Rectal smooth muscle tissue (tissue), 1 donor: Measurements from ENCODE around the gene DDX3X.
"Not testable (repeated sequence)": the region's sequence is repeated elsewhere in the genome, so short reads cannot be mapped to it uniquely, and the experiment has no call there.

Source experiments
- H3K27ac ChIP-seq: one replicate; pipeline ENCODE4 v1.7.0; 2013; ENCODE audit warnings: low read depth, low read length, inconsistent platforms
- H3K27me3 ChIP-seq: one replicate; pipeline ENCODE4 v1.7.0; 2013; ENCODE audit warnings: low read length; ENCODE audit not compliant: control insufficient read depth, insufficient read depth
- H3K36me3 ChIP-seq: one replicate; pipeline ENCODE4 v1.7.0; 2013; ENCODE audit warnings: low read length; ENCODE audit not compliant: control insufficient read depth, insufficient read depth
- H3K4me1 ChIP-seq: one replicate; pipeline ENCODE4 v1.7.0; 2013; ENCODE audit warnings: low read length; ENCODE audit not compliant: control insufficient read depth, insufficient read depth
- H3K4me3 ChIP-seq: one replicate; pipeline ENCODE4 v1.7.0; 2013; ENCODE audit warnings: low read length
- H3K9ac ChIP-seq: one replicate; pipeline ENCODE4 v1.7.0; 2013; ENCODE audit warnings: low read length

DDX3X gene

DNA sequence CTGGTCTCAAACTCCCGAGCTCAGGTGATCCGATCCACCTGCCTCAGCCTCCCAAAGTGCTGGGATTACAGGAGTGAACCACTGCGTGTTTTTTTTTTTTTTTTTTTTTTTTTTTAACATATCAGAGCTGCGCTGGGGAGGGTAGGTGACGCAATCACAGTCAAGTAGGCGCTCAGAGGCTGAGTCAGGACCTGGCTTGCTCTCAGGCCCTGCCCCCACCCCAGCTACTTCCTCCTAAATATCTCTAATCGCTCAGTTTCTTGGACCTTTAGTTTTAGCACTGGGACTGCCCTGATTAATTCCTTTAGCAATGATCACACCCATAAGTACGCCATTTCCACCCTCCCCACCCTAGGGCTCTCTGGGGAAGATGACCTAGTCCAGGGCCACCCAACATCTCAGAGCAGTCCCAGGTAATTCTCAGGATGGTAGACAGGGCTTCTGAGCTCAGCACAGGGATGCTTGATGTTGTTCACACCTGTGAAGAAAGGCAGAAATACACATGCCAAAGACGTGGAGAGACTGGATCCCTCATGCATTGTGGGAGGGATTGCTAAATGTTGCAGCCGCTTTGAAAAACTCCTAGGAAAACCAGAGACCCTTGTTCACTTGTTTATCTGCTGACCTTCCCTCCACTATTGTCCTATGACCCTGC, 50.2 kb downstream of the DDX3X start:
- Histone ChIP-seq H3K36me3 (no peaks in the 10 kb centered on the region), H3K27me3 (no peaks in the 10 kb centered on the region), H3K4me3 (no peak overlapping the region), H3K4me1 (no peaks in the 10 kb centered on the region), H3K9ac (no peak overlapping the region), H3K27ac (no peak overlapping the region)

DNA sequence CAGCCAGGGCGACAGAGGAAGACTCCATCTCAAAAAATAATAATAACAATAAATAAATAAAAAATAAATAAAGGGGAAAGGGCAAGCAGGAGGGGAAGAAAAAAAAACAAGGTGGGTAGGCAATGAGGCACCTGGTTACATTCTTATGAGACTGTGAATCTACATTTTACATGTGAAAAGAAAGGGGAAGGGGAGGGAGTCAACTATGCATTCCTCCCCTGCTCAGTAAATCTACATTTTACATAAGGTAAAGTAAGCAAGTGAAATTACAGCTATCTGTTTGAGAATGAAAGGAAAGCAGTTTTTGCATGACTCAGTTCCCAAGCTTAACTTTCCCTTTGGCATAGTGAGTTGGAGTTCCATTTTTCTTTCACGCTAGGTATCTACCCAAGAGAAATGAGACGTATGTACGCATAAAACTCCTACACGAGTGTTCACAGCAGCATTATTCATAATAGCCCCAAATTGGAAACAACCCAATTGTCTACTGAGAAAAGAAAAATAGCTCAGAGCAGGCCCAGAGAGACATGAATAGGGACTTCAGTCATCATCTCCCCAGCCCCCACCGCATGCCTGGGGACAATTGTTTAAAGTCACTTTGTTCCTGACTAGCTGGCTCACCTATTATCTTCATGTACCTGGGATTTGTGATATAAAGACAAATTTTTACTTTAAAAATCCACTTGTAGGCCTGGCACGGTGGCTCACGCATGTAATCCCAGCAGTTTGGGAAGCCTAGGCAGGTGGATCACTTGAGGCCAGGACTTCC, 52.4 kb downstream of the DDX3X start:
- no peak overlapping the region for H3K9ac ChIP-seq
- H3K27me3 ChIP-seq = peaks cover 2% of the 10 kb centered on the region
- no peak overlapping the region for H3K4me3 ChIP-seq
- H3K4me1 ChIP-seq = no peaks in the 10 kb centered on the region
- H3K27ac ChIP-seq = no peak overlapping the region
- no peaks in the 10 kb centered on the region for H3K36me3 ChIP-seq

DNA sequence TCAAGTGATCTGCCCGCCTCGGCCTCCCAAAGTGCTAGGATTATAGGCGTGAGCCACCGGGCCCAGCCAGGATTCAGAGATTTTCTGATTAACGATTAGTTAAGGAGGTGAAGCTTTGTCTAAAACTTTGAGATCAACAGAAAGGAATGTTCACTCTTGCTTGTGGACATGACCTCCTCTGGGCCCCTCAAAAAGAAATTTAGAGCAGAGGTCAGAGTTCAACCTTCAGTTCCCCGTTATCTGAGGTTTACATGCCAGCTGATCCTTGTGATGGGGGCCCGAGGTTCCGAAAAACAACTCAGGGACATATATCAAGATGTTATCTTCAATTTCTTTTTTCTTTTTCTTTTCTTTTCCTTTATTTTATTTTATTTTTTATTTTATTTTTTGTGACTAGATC, 54.6 kb downstream of the DDX3X start:
- H3K36me3 ChIP-seq = no peaks in the 10 kb centered on the region
- no peak overlapping the region for H3K4me3 ChIP-seq
- no peak overlapping the region for H3K9ac ChIP-seq
- H3K27ac ChIP-seq = no peak overlapping the region
- peaks cover 2% of the 10 kb centered on the region for H3K27me3 ChIP-seq
- no peaks in the 10 kb centered on the region for H3K4me1 ChIP-seq

- no peaks in the 10 kb centered on the region for H3K4me1 ChIP-seq
- peaks cover 2% of the 10 kb centered on the region for H3K27me3 ChIP-seq
- no peak overlapping the region for H3K4me3 ChIP-seq
- H3K9ac ChIP-seq = no peak overlapping the region
- H3K36me3 ChIP-seq = no peaks in the 10 kb centered on the region
- H3K27ac ChIP-seq = no peak overlapping the region
Measured at GRCh38 chrX:41389311-41389888, 55.4 kb downstream of the DDX3X start.

- H3K27ac ChIP-seq, H3K4me3 ChIP-seq, H3K9ac ChIP-seq, H3K4me1 ChIP-seq, H3K36me3 ChIP-seq, H3K27me3 ChIP-seq: not testable (repeated sequence)
Measured at GRCh38 chrX:41390576-41390975, 56.6 kb downstream of the DDX3X start.

GRCh38 chrX:41391606-41392005, 57.6 kb downstream of the DDX3X start:
- Histone ChIP-seq H3K27me3 (peaks cover 2% of the 10 kb centered on the region), H3K36me3 (no peaks in the 10 kb centered on the region), H3K4me3 (no peak overlapping the region), H3K9ac (no peak overlapping the region), H3K4me1 (no peaks in the 10 kb centered on the region), H3K27ac (no peak overlapping the region)

DNA sequence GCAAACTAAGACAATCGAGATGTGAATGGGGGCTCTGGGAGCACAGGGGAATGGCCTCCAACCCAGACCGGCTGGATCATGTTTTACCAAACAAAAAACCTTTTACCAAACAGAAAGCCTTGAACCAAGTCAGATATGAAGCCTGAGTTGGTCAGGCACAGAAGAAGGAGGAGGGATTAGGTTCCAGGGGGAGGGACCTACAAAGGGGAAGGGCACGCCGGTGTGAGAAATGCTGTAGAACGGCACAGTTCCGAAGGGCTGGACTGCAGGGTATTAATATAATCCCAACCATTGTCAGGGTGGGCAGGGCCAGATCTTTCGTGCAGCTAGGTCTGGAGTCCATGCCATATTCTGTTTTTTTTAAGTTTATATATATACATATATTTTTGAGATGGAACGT, 60.3 kb downstream of the DDX3X start:
- Histone ChIP-seq H3K36me3 (no peaks in the 10 kb centered on the region), H3K4me3 (no peak overlapping the region), H3K27ac (no peak overlapping the region), H3K27me3 (peaks cover 2% of the 10 kb centered on the region), H3K9ac (no peak overlapping the region), H3K4me1 (no peaks in the 10 kb centered on the region)

GRCh38 chrX:41397219-41397618, 63.3 kb downstream of the DDX3X start:
- H3K36me3 ChIP-seq = no peaks in the 10 kb centered on the region
- H3K27ac ChIP-seq = no peak overlapping the region
- H3K27me3 ChIP-seq = no peaks in the 10 kb centered on the region
- H3K4me3 ChIP-seq = no peak overlapping the region
- no peak overlapping the region for H3K9ac ChIP-seq
- no peaks in the 10 kb centered on the region for H3K4me1 ChIP-seq

GRCh38 chrX:41397768-41398167, 63.8 kb downstream of the DDX3X start:
- H3K4me3 ChIP-seq = no peak overlapping the region
- no peaks in the 10 kb centered on the region for H3K4me1 ChIP-seq
- H3K27ac ChIP-seq = no peak overlapping the region
- no peak overlapping the region for H3K9ac ChIP-seq
- H3K27me3 ChIP-seq = no peaks in the 10 kb centered on the region
- no peaks in the 10 kb centered on the region for H3K36me3 ChIP-seq

DNA sequence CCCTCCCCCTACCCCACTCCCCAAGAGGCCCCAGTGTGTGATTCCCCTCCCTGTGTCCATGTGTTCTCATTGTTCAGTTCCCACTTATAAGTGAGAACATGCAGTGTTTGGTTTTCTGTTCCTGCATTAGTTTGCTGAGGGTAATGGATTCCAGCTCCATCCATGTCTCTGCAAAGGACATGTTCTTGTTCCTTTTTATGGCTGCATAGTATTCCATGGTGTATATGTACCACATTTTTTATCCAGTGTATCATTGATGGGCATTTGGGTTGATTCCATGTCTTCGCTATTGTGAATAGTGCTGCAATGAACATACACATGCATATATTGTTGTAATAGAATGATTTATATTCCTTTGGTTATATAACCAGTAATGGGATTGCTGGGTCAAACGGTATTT, 68.6 kb downstream of the DDX3X start:
- H3K4me1 ChIP-seq, H3K27ac ChIP-seq, H3K36me3 ChIP-seq, H3K4me3 ChIP-seq, H3K9ac ChIP-seq, H3K27me3 ChIP-seq: not testable (repeated sequence)

DNA sequence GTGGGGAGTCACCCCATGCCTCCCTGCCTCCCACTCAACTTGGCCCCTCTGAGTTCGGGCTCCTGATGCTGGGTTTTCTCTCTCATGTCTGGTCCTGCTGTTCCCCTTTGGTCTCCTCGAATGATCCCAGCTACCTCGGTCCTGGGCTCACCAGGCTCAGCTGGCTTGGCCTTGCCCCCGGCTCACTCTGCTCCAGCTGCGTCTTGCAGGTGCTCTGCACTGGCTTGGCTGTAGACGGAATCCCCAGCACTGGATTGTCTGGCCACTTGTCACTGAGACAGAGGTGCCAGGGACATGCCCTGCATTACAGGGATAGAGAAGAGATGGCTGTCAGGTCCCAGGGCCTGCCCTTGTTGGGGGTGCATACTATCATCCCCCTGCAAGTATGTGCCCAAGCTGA, 71.6 kb downstream of the DDX3X start:
- Histone ChIP-seq H3K36me3 (no peaks in the 10 kb centered on the region), H3K4me1 (no peaks in the 10 kb centered on the region), H3K4me3 (no peak overlapping the region), H3K9ac (no peak overlapping the region), H3K27me3 (no peaks in the 10 kb centered on the region), H3K27ac (no peak overlapping the region)

- Histone ChIP-seq H3K36me3 (no peaks in the 10 kb centered on the region), H3K9ac (no peak overlapping the region), H3K4me1 (no peaks in the 10 kb centered on the region), H3K27ac (no peak overlapping the region), H3K27me3 (no peaks in the 10 kb centered on the region), H3K4me3 (no peak overlapping the region)
Measured at GRCh38 chrX:41406201-41406600, 72.2 kb downstream of the DDX3X start.

GRCh38 chrX:41407816-41408215, 73.9 kb downstream of the DDX3X start:
- H3K27ac ChIP-seq = no peak overlapping the region
- H3K36me3 ChIP-seq = no peaks in the 10 kb centered on the region
- H3K4me3 ChIP-seq = no peak overlapping the region
- no peaks in the 10 kb centered on the region for H3K4me1 ChIP-seq
- H3K27me3 ChIP-seq = no peaks in the 10 kb centered on the region
- no peak overlapping the region for H3K9ac ChIP-seq
